Measurements from ENCODE around the gene TIMM17A.

The TIMM17A gene

GRCh38 chr1:202002507-202002906, 47.2 kb downstream of the TIMM17A start:
- no peak overlapping the region for H3K4me3 ChIP-seq (ENCODE audit: low read length)
- TF ChIP-seq CTCF (conservative IDR thresholded peaks at IDR 0.05; ENCODE audit: low read depth, low read length), result no peak
- DNase-seq (ENCODE audit: low read depth), result no peak

DNA sequence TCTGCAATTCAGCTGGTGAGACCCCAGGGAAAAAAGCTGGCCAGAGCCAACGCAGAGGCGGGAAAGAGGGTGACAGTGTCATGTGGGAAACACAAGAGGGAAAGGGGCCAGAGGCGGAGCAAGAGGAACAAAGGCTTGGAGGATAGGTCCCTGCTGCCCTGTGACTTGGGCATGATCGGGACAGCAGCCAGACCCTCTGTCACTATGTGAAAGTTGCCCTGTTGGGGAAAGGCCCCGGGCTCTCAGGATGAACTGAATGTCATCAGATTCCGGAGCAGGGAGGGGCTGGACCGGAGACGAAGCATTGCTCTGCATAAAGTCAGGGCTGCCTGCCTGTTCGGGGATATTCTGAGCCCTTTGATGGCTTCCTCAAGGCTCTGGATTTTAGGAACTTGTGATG, 49.4 kb downstream of the TIMM17A start:
- H3K4me3 ChIP-seq (ENCODE audit: low read length), result no peak overlapping the region
- TF ChIP-seq CTCF (conservative IDR thresholded peaks at IDR 0.05; ENCODE audit: low read depth, low read length), result no peak
- no peak for DNase-seq (ENCODE audit: low read depth)

- H3K4me3 ChIP-seq (ENCODE audit: low read length), result no peak overlapping the region
- peak; percentile 47 for TF ChIP-seq CTCF (conservative IDR thresholded peaks at IDR 0.05; ENCODE audit: low read depth, low read length)
- DNase-seq (ENCODE audit: low read depth), result no peak
Measured at GRCh38 chr1:202005958-202006357, 50.7 kb downstream of the TIMM17A start.

DNA sequence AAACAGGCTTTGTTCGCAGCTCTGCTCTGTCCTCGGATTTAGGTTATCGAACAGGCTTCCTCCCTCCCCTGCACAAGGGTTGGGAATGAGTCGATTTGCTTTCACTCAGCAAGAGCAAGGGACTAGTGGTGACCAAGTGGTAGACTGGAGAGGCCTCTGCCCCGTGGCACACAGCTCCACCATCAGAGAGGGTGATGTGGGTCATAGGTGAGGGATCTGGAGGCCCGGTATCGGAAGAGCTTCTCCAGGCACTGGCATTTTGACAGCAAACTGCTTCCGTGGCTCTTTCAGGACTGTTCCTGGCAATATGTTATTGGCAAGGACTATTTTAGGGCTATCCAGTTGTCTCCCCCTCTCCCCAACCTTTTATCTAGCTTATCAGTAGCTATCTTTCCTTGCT, 52.0 kb downstream of the TIMM17A start:
- DNase-seq (ENCODE audit: low read depth), result no peak
- H3K4me3 ChIP-seq (ENCODE audit: low read length), result no peak overlapping the region
- TF ChIP-seq CTCF (conservative IDR thresholded peaks at IDR 0.05; ENCODE audit: low read depth, low read length), result no peak

- DNase-seq (ENCODE audit: low read depth), result no peak
- H3K4me3 ChIP-seq (ENCODE audit: low read length), result no peak overlapping the region
- TF ChIP-seq CTCF (conservative IDR thresholded peaks at IDR 0.05; ENCODE audit: low read depth, low read length), result no peak
Measured at GRCh38 chr1:202007805-202008489, 52.6 kb downstream of the TIMM17A start.

GRCh38 chr1:202009326-202010179, 54.2 kb downstream of the TIMM17A start:
- DNase-seq (ENCODE audit: low read depth), result no peak
- H3K4me3 ChIP-seq (ENCODE audit: low read length), result no peak overlapping the region

More at GRCh38 chr1:202009326-202010179, 54.2 kb downstream of the TIMM17A start:
- TF ChIP-seq CTCF (conservative IDR thresholded peaks at IDR 0.05; ENCODE audit: low read depth, low read length), result peak; percentile 92

Measured in retinal pigment epithelial cell (primary cell).